Measurements from ENCODE around the gene TMEM242.

TMEM242 gene

DNA sequence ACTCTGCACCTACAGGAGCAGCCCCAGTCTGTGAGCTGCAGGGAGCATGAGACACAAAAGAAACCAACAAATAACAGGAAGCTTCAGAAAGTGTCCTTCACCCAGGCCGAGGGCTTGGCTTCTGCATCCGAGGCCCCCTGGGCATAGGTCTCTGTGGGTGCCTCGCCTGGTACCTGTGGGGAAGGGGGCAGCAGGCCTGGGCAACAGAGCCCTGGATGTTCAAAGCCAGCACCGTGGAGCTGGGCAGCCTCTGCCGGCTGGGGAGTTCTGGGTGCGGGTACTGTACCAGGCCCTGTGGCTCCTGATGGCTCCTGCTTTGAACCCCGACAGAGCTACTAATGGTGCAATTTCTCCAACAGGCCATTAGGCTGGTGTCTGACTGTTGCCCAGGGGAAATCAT lies 55.7 kb downstream of the TMEM242 start:
- TF ChIP-seq, protein P1, sequence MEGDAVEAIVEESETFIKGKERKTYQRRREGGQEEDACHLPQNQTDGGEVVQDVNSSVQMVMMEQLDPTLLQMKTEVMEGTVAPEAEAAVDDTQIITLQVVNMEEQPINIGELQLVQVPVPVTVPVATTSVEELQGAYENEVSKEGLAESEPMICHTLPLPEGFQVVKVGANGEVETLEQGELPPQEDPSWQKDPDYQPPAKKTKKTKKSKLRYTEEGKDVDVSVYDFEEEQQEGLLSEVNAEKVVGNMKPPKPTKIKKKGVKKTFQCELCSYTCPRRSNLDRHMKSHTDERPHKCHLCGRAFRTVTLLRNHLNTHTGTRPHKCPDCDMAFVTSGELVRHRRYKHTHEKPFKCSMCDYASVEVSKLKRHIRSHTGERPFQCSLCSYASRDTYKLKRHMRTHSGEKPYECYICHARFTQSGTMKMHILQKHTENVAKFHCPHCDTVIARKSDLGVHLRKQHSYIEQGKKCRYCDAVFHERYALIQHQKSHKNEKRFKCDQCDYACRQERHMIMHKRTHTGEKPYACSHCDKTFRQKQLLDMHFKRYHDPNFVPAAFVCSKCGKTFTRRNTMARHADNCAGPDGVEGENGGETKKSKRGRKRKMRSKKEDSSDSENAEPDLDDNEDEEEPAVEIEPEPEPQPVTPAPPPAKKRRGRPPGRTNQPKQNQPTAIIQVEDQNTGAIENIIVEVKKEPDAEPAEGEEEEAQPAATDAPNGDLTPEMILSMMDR (IDR thresholded peaks at IDR 0.05): no peak

DNA sequence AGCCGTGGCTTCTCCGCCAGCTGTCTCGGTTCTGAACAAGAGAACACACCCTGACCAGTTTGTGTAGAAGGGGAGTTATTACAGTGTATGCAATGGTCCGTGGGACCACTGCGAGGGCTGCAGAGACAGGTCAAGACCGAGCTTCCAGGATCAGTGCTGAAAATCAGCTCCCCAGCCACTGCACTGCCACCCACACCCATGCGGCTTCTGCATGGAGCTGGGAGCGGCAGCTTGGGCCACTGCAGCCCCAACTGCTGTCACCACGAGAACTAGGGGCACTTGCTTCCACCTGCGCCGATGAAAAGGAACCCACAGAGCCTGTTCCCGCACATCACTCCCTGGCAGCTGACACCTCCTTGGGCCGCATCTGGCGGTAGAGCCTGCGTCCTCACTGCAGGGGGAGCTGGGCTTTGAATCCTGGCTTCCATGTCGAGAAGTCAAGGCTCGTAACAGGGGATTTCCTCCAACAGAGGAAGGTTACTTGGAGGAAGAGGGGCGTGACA lies 56.2 kb downstream of the TMEM242 start:
- TF ChIP-seq, protein P1 (IDR thresholded peaks at IDR 0.05): no peak

DNA sequence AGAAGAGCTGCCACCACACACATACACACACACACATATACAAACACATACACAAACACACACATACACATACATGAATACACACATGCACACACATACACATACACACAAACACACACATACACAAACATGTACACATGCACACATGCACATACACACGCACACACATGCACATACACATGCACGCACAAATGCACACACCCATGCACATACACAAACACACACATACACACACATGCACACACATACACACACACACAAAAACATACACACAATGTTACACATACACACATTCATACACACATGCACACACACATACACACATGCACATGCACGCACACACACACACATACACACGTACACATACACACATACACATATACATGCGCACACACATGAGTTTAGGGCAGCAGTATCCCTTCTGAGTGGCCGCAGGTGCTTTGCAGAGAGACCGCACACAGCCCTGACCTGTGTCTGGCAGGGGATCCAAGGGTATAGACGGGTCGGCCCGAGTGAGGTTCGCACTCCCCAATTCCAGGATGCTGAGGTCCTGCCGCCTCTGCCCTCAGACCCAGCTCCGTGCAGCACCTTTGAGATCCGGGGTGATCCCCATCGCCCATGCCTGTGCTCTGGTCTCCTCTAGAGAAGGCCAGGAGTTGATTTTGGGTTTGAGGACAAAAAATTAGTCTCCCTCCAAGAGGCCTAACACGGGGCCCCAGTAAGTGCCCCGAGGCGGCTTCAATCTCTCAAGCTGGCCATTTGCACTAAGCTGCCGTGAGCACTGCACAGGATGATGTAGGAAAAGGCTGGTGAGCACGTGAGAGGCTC lies 56.8 kb downstream of the TMEM242 start:
- TF ChIP-seq, protein P1 (IDR thresholded peaks at IDR 0.05): no peak

DNA sequence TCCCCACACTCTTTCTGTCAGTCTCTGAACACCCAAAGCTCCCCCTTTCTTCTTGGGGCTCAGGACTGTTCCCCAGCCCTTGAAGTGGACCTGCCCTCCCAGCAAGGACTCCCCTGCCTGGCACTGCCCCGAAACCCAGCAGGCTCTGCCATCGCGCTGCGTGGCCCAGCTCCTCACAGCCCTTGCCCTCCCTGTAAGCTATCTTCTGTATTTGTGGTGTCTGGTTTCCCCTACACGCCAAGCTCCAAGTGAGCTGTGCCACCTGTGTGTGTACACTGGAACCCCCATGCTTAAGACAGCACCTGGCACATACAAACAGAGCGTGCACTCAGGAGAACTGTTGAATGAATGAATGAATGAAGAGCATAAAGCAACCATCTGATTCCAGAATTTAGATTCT lies 57.7 kb downstream of the TMEM242 start:
- TF ChIP-seq, protein P1 (IDR thresholded peaks at IDR 0.05): no peak

DNA sequence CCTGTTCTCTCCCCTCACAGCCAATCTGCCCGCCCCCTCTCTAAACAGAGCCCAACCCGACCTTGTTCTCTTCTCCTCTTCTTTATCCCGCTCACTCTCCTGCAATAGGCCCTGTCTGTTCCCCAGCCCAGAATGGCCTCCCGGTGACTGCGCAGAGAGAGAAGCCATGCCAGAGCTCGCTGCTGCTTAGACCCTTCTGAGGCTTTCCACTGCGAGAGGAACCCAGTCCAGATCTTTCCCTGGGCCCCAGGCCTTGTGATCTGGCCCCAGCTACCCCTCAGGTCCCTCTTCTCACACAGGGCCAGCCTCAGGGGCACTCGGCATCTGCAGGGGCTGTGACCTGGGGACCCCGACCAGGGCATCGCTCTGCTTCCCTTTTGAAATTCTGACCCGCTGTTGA lies 58.1 kb downstream of the TMEM242 start:
- TF ChIP-seq, protein P1 (IDR thresholded peaks at IDR 0.05): no peak

DNA sequence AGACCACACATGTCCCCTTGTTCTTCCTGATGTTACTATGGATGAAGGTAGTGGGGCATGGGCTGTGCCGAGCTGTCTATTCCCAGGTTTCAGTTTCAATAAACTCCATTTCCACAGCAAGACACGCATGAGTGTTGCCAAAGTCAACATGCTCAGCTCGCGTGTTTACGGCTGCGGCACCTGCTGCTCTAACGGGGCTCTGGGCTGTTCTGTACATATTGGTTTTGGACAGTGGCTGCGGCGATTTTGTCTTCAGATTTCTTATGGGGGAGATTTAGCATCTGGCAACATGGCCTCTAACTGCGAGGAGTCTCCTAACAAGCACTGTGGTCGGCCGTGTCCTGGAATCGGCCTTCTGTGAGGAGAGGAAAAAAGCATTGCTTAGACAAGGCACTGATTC lies 58.6 kb downstream of the TMEM242 start:
- TF ChIP-seq, protein P1 (IDR thresholded peaks at IDR 0.05): no peak

DNA sequence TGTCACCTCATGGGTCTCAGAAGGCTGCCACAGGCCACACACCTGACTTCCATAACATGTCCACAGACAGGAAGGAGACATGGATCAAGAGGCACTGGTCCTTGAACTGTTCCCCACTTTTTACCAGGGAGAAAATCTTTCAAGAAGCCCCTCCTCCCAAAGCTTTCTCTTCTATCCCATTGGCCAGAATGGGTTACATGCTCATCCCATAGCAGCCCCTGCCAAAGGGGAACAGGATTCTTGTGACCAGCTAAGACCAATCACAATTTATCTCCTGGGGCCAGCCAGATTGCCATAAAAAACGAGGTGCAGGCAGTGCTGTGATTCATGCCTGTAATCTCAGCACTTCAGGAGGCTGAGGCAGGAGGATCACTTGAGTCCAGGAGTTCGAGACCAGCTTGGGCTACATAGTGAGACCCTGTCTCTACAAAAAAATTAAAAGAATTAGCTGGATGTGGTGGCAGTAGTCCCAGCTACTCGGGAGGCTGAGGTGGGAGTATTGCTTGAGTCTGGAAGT lies 59.4 kb downstream of the TMEM242 start:
- TF ChIP-seq, protein P1 (IDR thresholded peaks at IDR 0.05): no peak

Measured in LNCAP (cell line).